NCI-H526 (cell line): ENCODE results near the gene MAPKAP1.

Source experiments
- DNase-seq, 2 experiments: peaks; one replicate each; lab custom pipeline; 2025; lab: John Stamatoyannopoulos, UW

MAPKAP1 gene

DNA sequence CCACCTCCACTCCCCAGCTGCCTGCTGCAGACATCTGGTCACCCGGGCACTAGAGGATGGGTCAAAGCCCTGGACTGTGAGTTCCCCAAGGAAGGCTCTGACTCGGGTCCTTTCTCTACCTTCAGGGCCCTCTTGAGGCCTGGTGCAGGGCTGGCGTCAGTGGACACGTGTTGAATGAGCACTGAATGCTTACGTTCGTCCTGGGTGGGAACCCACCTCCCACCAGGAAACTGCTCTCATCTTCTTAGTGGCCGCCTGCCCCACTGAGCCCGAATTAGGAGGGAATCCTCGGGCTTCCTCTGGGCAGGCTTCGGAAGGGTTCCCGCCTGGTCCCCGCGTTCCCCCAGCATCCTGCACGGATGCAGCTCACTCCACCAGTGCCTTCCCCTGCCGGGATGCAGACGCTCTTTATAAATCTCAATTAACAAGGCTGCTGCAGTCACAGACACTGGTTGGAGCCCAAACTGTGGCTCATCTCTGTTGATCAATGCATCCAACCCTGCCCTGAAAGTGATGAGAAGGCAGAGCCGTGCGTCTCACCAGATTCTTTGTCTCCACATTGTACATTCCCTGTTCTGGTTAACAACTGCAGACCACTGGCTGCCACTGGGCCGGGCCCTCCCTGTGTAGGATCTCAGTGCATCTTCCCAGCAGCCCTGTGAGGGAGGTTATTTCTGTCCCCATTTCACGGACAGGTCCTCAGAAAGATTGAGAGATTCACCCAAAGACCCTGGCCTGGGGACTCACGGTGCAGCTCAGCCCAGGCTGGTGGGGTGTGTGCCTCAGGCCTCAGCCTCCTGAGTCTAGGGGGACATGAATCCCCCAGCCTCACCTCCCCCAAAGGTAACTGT lies 276.6 kb downstream of the MAPKAP1 start:
- DNase-seq = no peak

DNA sequence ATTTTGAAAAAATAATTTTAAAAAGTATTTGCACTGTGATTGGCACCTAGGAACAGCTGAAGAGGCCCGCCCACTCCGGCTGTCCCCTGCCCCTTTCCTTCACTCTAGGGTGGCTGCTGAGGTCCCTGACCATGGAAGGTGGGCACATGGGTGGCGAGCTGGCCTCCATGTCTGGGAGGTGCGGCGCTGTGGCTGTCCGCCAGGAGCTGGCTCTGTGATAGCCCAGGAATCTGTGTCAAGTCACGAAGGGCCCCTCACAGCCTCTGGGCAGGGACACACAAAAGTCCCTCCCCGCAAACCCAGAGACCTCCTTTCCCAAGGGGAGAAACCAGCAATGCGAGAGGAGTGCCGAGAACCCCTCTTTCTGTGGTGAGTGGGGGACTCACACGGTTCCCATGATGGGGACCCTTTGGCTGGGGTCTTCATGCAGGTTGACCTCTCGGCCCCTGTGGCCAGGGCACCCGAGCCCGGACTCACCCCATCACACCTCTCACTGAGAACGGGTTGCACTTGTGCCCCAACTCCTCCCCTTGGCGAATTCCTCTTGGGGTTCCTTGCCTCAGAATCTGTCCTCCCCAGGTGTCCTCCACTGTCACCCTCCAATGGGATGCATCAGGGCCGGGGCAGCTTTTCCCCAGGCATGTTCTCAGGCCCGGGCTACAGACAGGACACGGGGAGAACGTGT lies 277.4 kb downstream of the MAPKAP1 start:
- DNase-seq = no peak

DNA sequence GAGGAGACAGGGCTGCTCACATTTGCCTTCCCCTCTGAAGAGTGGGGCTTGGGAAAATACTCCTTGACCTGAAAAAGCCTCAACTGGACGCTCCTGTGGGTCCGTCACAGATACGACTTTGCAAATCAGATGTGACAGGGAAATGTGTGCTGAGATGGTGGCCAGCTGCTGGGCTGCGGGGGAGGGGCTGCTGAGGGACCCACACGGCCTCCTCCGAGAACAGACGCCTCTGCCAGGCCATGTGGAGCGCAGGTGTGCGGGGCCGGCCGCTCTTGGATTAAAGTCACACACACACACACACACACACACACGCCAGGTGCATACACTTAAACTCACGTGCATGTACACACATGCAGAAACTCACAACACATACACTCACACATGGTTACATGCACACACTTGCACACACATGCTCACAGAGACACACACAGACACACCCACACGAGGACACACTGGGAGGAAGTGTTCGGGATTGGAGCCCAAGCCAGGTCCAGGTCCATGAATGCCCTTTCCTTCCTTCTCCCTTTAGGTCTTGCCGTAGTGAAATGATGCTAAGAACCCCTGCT lies 278.0 kb downstream of the MAPKAP1 start:
- peak; percentile 7 to 10 for DNase-seq

DNA sequence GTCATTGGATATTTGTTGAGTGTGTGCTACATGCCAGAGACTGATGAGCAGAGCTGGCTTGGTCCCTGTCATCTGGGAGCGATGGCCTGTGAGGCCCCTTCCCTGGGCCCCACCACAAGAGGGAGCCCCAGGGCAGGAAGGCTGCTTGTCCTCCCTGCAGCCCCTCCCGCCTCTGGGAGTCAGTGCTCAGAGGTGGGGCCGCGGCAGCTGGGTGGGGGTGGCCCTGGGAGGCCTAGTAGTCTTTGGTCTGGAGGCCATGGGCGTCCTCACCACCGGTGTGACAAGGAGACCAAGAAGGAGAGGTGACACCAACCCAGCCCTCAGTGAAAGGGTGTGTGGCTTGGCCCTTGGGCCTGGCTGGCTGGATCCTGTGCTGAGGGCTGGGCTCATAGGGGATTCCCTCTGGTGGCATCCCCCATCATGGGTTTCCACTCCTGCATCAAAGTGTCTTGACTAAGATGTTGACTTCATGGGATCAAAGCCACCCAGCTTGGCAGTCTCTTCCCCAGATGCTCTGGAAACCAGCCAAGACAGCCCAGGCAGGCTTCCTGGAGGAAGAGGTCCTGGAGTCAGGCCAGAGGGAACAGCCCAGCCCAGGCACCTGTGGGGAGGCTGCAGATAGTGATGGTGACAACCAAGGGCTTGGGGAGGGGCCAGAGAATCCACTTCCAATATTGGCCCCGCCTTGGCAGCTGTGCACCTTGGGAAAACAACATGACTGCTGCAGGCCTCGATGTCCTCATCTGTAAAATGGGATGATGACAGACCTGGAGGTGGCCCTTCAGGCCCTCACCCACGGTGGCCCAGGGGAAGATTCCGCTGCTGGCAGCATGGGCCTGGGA lies 278.7 kb downstream of the MAPKAP1 start:
- no peak for DNase-seq

DNA sequence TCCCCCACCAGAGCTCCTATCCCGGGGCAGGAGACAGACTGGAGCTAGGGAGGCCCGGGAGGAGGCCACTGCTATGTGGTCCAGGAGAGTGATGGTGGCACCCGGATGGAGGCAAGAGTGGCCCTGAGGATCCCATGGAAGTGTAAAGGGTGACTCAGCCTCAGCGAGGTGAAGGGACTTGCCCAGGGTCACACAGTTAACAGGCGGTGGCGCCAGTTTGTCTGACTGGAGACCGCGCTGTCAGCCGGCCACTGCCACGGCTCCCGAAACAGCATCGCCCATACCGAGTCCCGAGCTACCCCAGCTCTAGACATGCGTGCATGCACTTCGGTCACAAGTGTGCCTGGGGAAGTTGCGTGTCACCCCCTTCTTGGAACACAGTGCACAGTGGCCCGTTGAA lies 279.5 kb downstream of the MAPKAP1 start:
- DNase-seq = no peak

DNA sequence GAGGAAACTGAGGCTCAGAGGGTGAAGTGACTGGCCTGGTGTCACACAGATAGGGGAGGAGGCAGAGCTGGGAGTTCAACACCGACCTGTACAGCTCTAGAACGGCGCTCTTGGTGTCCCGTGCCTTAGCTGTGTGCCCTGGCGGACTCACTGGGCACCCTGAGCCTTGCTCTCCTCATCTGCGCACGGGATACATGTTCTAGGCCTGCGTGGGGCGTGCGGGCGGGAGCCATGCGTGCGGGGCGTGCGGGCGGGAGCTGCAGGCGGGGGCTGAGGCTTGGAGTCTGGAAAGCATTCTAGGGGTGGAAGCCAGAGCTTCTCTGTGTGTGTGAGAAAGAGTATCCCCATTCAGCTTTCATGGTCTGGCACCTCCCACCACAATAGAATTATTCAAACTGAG lies 280.1 kb downstream of the MAPKAP1 start:
- no peak for DNase-seq

DNA sequence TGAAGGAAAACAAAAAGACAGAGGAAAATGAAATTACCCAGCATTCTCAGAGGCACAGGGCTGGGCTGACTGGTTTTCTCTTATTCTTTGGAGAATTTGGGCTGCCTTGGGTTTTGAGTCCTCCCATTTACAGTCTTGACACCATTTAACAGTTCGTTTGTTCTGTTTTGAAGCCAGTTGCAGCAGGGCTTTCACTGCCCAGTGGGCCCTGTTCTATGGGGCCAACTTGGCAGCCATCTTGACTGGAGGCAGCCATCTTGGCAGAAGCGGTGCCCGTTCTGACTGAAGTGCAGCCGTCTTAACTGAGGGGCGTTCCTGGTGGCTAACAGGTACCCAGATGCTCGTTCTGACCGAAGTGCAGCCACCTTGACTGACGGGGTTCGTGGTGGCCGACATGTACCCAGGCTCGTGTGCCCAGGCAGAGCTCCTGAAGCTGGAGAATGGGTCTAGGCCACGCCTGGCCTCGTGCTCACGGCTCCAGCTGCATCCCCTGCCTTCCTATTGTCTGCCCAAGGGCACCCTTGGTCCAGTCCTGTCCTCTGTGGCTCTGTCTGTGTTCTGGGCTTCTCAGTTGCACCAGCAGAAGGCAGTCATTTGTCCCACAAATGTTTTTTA lies 281.0 kb downstream of the MAPKAP1 start:
- DNase-seq = no peak

DNA sequence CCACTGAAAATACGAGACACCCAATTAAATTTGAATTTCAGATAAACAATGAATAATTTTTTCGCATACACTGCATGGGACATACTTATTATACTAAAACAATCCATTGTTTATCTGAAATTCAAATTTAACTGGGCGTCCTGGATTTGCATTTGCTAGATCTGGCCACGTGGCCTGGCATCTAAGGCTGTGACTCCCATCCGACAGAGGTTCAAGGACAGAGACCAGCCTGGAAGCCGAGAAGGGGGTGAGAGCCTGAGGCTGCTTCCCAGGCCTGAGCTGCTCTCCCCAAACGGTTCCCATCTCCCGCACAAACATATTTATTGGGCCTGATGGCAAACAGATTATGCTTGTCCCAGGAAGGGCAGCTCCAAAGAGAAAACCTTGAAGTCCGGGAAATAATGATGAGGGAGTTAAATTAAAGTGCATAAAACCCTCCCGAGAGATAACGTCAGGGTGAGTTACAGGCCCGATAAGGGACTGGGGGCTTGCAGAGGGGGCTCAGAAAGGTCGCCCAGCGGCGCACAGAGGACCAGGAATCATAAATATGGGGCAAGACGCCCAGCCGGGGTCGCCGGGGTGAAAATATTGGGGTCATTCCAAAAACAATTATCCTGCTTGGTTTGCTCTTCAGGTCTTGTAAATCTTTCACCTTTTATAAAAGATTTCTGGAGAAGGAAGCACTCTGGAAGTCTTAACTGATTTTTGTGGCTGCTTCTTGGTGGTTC lies 281.7 kb downstream of the MAPKAP1 start:
- peak in 1 of 2 experiments; percentile 12 for DNase-seq

DNA sequence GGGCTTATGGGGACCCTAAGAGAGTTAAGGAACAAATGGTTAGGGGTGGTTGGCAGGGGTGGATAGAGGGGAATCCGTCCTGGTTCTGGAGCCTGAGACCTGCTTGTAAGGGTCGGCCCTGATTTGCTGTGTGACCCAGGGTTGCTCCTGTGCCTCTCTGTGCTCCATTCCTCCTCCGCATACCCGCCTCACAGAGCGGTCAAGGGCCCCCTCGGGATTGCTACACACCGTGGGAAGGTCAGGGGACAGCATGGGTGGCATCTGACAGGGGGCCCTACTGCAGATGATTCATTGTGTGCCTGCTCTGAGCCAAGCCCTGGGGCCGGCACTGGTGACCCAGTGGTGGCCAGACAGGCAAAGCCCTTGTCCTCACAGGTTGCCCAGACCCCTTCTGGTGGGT lies 283.0 kb downstream of the MAPKAP1 start:
- DNase-seq = no peak

DNA sequence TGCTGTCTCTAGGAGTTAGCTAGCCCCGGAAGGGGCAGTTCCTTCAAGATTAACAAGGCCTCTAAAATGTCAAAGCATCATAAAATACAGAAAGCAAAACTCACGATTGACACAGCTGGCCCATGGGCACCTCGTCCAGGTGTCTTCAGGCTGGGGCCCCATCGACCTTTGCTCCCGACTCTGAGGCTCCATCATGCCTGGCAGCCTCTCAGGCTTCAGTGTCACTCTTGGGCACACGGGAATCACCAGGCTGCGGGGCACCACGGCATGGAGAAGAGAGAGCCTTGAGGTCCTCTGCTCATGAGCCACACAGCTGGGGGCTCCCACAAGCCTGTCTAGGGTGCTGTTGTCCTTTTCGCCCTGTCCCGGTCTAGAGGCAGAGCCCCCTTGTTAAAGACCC lies 284.2 kb downstream of the MAPKAP1 start:
- no peak for DNase-seq

DNA sequence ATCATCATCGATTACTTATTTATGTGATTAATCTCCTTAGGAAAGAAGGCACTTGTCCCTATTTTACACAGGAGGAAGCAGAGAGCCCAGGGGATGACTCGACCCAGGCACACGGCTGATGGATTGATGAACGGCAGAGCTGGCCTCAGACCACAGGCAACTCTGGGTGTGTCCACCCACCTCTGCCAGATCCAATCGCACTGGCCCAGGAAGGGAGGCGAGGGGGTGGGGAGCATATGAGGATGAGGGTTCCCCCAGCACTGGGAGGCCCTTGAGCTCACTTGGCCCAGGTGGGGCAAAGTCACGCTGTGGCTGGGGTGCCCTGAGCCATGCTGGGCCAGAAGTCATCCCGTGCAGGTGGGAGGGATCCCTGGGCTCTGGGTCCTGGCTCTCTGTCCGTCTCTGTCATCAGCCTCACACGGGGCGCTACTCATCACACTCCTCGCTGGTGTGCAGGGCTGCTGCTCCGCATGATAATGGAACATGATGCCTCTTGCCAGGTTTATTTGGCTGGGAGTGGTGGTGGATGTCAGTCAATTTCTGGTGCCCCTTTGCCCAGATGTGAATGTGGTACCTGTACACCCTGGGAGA lies 285.3 kb downstream of the MAPKAP1 start:
- no peak for DNase-seq

DNA sequence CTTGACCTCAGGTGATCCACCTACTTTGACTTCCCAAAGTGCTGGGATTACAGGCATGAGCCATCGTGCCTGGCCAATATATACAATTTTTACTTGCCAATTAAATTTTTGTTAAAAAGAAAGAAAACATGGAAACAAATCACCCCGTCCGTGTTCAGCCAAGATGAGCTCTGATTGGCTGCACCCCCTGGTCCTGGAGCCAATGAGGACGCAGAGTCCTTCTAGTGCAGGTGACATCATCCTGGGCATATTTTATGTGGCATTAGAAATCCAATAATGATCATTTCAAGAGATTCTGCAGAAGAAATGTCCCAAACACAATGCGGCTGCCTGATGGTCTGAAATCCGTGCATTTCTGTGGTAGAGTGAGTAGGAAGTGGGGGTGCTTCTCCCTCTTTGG lies 285.8 kb downstream of the MAPKAP1 start:
- DNase-seq = no peak

DNA sequence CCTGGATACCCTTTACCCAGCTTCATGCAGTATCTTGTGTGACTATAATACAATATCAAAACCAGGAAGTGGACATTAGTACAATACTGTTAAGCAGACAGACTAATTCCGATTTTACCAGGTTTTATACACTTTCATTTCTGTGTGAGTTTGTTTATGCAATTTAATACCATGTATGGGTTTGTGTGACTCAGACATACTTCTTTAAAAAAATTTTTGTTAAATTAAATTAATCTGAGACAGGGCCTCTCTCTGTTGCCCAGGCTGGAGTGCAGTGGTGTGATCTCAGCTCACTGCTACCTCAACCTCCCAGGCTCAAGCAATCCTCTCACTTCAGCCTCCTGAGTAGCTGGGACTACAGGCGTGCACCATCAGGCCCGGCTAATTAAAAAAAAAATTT lies 288.6 kb downstream of the MAPKAP1 start:
- DNase-seq = no peak

DNA sequence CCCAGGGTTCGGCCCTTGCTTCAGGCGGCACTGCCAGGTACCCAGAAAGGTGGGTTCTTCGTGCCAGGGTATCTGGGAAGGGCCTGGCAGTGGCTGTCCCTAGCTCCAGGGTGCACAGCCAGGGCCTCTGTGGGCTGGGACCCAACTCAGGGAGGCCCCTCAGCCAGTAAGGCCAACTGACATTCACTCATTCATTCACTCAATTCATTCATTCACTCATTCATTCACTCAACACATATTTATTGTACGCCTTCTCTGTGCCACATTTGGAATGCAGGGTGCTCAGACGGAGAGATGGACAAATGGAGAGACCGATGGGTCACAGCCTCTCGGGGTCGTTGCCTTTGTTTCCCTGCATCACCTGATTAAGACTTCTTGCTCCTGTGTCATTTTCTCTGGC lies 290.5 kb downstream of the MAPKAP1 start:
- DNase-seq = no peak

DNA sequence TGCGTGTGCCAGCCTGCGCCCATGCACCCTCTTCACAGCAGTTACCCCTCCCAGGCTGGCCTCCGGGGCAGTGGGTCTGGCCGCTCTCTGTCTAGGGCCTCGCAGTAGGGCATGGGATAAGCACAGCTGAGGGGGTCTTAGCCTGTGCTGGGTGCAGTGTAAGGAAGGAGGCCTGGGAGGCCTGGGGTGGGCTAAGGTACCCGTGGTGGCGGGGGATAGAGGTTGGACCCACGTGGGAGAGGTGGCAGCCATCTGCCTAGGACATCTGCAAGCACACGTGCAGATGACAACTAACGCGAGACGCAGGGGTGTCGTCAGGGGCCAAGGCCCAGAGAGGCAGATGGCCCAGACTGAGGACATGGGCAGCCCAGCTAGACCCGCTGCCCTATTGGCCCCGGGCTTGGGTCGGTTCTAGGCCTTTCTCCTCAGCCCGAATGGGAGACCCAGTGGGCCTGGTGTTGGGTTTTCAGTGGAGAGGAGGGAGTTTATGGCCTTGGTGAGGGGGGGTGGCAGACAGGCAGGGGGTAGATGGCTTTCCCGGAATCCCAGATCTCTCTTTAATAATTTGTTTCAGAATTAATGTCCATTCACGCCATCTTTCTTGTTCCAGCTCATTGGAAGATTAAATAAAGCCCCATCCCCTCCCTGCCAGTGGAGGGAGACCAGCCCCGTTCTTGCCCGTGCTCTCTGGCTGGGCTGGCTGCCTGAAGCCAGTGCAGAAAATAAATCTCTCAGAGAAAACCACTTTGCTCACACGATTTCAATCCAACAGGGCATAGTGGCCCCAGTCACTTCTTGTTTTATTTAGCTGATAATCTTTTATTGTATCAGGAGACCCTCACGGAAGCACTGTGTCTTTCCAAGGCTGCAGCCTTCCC lies 291.2 kb downstream of the MAPKAP1 start:
- DNase-seq = no peak

DNA sequence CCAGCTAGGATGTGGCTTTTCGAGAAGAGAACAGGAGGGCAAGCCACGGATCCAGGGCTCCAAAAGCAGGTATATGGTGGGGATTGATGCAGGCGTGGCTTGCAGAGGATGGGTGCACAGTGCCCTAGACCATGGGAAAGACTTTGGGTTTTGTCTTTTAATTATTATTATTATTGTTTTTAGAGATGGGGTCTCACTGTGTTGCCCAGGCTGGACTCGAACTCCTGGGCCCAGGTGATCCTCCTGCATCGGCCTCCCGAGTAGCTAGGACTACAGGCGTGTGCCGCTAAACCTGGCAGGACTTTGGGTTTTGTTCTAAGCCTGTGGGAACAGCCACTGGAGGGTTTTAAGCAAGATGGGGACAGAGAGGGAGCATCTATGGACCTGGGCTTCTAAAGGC lies 293.4 kb downstream of the MAPKAP1 start:
- no peak for DNase-seq

DNA sequence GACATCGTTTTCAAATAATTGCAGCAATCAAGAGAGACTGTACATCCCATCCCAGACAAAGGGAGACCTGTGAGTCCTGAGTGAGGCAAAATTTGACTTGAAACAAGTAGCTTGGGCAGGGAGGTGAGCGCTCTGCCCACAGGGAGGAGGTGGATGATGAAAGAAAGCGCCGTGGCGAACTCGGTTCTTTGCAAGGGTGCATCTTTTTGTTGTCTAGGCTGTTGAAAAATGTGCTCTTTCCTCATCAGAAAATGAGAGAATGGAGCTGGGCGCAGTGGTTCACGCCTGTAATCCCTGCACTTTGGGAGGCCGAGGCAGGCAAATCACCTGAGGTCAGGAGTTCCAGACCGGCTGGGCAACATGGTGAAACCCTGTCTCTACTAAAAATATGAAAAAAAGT lies 294.8 kb downstream of the MAPKAP1 start:
- DNase-seq = no peak

DNA sequence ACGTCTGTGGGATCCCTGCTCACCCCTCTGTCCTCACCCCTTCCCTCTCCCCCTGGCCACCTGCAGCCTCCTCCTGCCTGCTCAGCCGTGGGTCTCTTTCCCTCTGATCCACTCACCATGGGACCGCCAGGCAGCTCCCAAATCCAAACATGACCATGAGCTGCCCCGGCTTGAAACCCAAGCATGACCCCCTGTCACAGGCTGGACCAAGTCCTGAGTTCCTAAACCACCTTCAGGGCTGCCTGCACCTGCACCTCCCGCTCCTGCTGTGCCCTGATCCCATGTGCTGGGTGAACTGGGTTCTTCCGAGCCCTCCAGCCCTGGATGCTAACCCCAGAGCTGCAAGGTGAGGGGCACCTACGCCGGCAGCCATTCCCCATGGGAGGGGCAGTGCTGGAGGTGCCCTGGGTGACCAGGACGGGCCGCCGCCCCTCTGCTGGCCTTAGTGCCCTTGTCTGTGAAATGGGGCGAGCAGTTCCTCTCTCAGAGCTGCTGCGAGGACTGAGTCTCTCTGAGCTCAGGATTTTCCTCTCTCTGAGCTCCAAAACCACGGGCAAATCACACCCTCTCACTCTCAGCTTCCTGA lies 295.7 kb downstream of the MAPKAP1 start:
- no peak for DNase-seq

DNA sequence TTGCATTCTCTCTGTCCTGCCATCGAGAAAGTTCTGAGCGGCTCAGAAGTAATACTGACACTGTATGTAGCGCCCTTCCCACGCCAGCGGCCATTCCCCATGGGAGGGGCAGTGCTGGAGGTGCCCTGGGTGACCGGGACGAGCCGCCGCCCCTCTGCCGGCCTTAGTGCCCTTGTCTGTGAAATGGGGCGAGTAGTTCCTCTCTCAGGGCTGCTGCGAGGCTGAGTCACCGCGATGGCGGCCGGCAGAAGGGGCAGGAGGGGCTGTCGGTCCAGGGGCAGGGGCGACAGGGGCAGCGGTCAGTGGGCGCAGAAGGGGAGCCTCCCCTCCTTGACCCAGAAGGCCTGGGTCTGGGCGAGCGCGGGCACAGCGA lies 296.5 kb downstream of the MAPKAP1 start:
- DNase-seq = no peak
